GM18508 (cell line): ENCODE measurements around the gene SNX5.
"Not testable (repeated sequence)": the region's sequence is repeated elsewhere in the genome, so short reads cannot be mapped to it uniquely, and the experiment has no call there.

Experiments used
- ATAC-seq: cut with Tn5 transposase; IDR thresholded peaks from one replicate; pipeline ENCODE4 v1.9.1; 2021; ENCODE audit warnings: moderate number of reproducible peaks; ENCODE audit not compliant: insufficient read depth, unreplicated experiment

SNX5 gene

DNA sequence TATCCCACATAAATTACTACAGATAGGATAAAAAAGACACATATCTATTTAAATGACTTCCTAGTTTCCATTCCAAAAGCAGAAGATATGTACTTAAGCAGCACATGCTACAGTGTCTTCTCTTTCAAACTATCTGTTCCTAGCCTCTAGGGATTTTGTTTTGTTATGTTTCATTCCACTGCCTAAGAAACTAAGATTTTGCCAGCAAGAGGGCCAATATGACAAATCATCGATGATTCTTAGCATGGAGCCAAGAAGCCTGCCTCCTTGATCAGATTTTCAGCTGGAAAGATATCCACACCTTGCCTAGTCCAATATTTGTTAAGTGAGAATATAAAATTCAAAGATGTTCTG lies 7.0 kb downstream of the SNX5 start:
- ATAC-seq = no peak

DNA sequence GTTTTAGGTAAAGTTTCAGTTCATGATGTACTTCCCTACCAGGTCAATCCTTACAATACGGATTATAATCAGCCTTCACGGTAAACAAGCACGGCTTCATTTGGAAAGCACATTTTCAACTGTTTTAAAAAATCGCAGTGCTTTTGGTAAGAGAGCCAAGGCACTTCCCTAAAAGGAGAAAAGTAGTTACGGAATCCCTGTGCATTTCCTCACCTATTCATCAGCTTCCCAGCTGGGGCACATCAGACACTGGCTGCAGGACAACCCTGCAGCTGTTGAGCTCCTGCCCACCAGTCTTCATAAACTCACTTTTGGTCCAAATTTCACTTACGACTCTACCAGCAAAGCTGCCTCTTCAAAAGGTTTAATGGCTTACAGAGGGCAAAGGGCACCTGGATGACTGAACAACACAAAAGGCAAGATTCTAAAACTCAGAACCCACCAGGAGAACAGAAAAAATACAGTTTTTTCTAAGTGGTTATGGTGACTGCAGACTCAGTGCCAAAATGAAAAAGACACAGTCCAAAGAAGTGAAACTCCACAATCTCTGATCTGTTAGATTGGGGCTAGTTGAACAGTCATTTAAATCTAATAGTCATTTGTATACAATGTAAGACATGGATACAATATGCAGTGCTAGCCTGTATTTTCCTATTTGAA lies 7.5 kb downstream of the SNX5 start:
- no peak for ATAC-seq

DNA sequence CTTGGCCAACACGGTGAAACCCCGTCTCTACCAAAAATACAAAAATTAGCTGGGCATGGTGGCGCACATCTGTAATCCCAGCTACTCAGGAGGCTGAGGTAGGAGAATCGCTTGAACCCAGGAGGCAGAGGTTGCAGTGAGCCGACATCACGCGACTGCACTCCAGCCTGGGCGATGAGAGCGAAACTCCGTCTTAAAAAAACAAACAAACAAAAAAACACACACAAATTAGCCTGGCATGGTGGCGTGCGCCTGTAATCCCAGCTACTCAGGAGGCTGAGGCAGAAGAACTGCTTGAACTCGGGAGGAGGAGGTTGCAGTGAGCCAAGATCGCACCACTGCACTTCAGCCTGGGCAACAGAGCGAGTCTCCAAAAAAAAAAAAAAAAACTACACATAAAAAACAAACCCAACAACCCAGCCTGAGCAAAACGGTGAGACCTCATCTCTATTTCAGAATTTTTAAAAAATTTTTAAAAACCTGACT lies 8.2 kb downstream of the SNX5 start:
- not testable (repeated sequence) for ATAC-seq

DNA sequence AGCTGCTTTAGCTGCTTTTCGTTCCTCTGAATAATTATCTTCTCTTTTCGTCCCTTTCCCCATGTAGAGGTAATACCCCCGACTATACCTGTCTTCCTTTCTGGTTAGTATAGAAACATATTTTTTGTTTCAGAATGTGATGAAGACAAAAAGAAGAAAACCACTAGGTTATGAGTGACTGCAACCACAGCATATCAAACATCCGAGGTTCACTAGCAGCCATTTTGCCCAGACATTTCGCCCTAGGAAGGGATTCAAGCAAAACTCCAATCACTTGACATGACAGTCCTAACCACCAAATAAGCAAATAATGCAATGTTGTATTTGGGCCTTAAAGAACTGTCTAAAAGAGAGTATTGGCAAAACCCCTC lies 9.4 kb downstream of the SNX5 start:
- no peak for ATAC-seq

DNA sequence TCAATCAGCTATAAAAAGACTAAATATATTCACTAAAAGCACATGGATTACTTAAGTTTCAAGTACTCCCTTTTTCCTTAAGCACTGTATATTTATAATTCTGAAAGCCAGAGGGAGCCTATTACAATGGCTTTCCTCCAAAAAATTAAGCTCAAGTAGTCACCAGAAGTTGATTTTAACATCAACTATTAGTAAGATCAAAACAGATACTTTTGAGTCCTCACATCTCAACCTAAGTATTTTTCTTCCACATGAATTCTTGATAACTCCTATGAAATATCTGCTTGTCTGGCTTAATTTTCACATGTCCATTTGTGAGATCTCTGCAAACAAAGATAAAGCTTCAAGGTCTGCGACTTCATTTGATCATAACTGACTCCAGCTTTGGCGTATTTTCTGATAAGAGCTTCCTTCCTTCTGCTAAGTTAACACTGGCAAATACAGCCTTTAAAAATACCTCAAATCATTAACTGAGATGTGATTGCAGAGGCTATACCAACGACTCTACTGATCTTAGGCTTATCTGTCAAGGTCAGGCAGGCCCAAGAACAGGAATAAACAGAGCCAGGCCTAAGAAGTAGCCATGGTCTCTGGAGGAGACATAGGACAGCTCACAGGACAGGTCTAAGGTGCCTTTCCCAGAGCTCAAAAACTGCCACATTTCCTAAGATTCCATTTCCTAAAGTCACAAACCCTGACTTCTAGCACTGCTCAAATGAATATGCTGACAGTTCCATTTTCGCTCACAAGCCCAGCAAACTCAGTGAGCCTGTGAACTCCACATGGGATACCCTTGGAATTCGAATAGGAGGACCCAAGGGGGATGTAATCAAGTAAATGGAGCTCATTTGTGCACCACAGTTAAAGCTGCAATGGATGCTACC lies 10.0 kb downstream of the SNX5 start:
- no peak for ATAC-seq

GRCh38 chr20:17957505-17958363 lies 10.9 kb downstream of the SNX5 start:
- no peak for ATAC-seq

DNA sequence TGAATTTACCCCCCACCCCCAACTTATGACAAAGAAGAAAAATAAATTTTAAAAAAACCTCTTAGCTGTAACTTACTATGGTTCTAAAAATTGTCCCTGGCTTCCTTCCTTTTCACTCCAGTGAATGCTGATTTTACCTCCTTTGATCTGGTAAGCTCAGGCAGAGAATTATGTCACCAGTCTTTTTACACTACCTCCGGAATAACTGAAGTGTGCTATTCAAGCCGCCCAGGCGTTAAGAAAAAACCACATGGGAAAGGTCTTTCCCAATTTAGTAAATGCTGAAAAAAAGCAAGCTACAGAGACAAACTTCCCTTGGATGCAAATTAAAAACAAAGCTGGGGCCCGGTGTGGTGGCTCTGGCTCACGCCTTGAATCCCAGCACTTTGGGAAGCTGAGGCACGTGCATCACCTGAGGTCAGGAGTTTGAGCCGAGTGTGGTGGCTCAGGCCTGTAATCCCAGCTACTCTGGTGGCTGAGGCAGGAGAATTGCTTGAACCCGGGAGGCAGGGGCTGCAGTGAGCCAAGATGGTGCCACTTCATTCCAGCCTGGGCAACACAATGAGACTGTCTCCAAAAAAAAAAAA lies 12.4 kb downstream of the SNX5 start:
- no peak for ATAC-seq

DNA sequence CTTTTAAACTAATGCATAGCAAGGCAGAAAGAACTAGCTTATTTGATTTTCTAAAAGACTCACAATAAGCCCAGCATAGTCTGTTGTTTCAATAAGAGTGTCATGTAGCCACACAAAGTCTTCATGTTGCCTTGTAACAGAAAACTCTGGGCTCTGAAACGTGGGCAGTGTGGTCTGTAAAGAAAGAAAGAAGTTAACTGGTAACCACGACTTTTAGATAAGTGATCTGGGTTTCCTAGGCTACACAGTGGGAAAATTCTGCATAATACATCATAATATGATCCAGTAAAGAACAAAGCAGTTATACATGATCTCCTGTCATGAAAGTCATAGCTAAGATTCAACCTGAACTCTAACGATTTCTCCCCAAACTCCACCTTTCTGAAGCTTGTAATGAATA lies 13.3 kb downstream of the SNX5 start:
- no peak for ATAC-seq

DNA sequence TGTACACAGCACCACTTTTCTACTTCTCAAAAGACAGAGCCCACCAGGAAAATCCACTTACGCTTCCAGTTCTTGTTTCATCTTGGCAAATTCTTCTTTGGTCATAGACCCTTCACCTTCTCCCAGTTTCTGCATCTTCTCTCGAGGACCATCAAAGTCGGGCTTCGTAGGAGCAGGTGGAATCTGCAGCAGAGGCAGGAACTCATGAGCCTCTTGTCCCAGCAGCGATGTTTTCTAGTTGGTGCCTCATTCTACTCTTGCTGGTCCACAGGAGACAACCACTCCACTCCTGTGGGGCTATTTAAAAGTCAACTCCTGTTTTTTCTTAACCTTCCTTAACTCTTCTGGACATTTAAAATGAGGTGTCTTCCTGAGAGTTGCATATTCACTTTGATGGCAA lies 14.7 kb downstream of the SNX5 start:
- no peak for ATAC-seq

DNA sequence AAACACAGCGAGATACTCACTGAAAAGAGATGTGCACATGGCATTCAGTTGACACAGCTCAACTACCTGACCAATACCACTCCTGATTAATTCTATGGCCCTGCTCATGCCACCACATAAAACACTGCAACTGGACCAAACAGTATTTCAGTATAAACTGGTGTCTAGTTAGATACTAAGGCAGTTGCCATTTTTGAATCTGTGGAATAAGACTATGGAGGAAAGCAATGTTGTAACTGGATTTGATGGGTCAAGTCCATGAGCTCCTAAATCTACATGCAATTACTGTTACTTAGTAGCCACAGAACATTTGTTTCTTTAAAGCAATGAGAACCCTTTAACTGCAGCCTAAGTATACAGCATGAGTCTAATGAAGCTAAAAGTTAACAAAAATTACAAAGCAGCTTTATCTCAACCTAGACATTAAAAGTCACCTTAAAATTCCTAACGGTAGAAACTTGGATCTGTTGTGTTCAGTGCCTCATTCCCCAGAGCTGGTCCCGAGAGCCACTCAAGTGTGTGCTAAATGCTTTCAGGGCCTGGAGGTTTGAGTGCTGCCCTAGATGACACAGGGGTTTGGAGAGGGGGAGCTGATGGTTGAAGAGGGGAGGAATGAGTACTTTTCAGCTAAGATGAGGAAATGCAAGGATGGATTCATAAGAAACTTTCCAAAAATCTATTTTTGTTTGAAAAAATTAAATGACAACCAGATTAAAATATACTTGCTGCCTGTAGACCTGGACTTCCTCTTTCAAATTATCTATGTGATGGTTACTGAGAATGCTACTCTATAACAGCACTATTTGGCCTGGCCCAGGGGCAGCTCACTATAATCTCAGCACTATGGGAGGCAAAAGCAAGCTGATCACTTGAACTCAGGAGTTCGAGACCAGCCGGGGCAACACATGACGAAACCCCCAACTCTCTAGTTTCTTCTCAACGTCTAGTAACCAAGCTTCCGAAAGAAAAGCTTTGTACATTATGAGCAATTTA lies 15.6 kb downstream of the SNX5 start:
- no peak for ATAC-seq

DNA sequence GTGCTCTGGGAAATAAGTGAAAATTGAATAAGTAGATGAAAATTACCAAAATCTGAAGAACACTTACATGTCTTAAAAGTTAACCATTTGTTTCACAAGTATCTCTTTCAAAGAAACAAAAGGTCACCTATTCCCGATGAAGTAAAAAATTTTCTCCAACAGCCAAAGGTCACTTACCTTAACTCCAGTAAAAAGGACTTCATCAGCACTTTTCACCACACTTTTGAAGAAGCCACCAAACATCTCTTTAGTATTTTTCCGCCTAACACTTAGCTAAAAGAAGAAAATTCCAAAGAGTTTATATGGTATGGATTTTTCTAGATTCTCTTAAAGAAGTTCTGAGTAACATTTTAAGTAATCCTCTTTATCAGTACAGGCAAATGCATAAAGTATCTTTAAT lies 17.3 kb downstream of the SNX5 start:
- no peak for ATAC-seq

DNA sequence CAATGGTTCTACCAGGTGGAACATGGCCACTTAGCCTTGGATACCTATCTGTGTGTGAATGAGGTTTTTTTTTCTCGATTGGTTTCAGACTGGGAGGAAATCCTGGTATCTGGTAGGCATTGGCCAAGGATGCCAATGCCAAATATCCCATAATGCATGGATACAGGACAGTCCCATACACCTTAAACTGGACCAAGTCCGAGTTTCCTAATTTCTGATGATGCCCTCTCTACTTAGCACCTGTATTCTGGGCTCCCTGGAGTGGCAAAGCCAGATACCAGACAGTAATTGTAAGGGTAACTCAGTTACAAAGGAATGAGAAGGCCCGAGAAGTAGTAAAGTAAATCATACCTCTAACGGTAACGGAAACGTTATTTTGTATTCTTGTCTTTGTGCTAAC lies 17.9 kb downstream of the SNX5 start:
- no peak for ATAC-seq

DNA sequence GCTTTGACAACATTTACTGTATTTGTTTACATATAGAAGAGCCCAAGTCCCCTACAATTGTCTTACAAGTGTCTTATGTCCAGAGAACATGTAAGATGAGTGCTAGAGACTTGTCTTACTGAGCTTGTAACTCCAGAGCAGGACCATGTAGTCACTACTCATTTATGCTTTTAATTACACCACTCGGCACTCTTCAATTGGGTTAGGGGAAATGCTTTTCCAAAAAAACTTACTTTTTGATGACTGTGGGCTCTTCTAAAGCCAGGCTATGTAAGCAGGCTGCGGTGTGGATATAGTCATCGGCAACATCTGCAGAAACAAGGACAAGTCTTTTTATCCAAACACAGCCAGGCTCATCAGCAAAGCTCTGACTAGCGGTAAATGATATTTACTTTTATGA lies 18.7 kb downstream of the SNX5 start:
- no peak for ATAC-seq

DNA sequence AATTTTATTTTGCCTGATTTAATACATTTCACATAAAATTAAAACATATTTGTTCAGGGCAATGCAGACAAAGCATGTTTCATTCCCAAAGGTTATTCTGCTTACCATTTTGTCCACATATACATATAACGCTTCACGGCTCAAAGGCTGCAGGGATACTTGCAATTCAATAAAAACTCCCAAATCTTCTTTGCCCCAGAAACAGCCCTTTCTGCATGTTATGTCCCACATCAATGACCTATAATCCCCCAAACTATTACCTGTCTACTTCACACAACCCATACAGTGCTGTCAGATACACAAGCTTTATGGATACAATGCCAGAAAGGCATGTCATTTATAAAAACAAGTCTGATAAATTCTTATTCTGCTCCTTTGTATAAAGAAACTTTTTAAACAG lies 20.2 kb downstream of the SNX5 start:
- ATAC-seq = no peak

- ATAC-seq = no peak
These were observed 21.1 kb downstream of the SNX5 start for GRCh38 chr20:17947474-17947815.

- no peak for ATAC-seq
These were observed 21.8 kb downstream of the SNX5 start for GRCh38 chr20:17946572-17947473.

GRCh38 chr20:17946040-17946439 lies 22.6 kb downstream of the SNX5 start:
- ATAC-seq = no peak

DNA sequence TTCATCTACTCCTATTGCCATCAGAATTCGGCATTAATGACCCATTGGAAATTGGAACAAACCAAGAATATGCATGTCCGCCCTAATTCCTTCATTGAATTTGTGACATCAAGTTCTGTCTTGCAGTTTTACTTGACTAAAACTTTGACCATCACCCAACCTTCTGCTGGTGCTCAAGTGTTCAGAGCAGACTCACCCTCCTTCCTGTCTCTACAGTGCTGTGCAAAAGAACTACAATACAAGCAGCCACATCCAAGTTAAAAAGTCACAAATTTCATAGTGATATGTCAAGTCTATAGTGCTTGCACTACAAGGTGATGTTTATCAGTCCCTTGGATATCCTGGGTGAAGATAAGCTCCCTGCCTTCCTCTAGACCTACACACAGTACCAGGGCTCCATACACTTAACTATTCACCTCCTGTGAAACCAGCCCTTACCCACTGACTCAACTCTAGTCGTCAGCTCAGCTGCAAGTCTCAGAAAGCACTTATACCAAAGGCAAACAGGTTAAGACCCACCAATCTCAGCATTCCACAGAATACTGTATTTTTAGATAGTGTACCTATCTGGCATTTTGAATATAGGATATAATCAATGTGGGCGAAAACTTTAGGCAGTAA lies 23.6 kb downstream of the SNX5 start:
- ATAC-seq = no peak
